ENCODE measurements around the gene CSRNP3.

CSRNP3 gene

GRCh38 chr2:165568361-165568760 is 98.9 kb downstream of the CSRNP3 start:
- Histone ChIP-seq H3K27me3 (ENCODE audit: insufficient read depth, low read length) (no peaks in the 10 kb centered on the region), H2AFZ (ENCODE audit: low read length) (no peak overlapping the region), H3K4me1 (ENCODE audit: insufficient read depth, low read length, severe bottlenecking) (peaks cover 13% of the 10 kb centered on the region), H4K20me1 (ENCODE audit: insufficient read depth, low read length) (no peaks in the 10 kb centered on the region), H3K4me2 (ENCODE audit: low read length) (no peak overlapping the region), H3K9me3 (ENCODE audit: low read length) (no peaks in the 10 kb centered on the region), H3K4me3 (ENCODE audit: low read depth, low read length, poor library complexity, severe bottlenecking) (no peak overlapping the region), H3F3A (ENCODE audit: insufficient read depth, low read length) (no peaks in the 10 kb centered on the region), H3K9me2 (ENCODE audit: low read depth, low read length) (no peaks in the 10 kb centered on the region), H3K9ac (ENCODE audit: low read length) (no peak overlapping the region), H3K27ac (ENCODE audit: low read depth, low read length, poor library complexity, severe bottlenecking) (no peak overlapping the region), H3K36me3 (ENCODE audit: insufficient read depth, low read length) (no peaks in the 10 kb centered on the region), H3K79me2 (ENCODE audit: insufficient read depth, low read length) (no peaks in the 10 kb centered on the region)
- TF ChIP-seq, protein P1, sequence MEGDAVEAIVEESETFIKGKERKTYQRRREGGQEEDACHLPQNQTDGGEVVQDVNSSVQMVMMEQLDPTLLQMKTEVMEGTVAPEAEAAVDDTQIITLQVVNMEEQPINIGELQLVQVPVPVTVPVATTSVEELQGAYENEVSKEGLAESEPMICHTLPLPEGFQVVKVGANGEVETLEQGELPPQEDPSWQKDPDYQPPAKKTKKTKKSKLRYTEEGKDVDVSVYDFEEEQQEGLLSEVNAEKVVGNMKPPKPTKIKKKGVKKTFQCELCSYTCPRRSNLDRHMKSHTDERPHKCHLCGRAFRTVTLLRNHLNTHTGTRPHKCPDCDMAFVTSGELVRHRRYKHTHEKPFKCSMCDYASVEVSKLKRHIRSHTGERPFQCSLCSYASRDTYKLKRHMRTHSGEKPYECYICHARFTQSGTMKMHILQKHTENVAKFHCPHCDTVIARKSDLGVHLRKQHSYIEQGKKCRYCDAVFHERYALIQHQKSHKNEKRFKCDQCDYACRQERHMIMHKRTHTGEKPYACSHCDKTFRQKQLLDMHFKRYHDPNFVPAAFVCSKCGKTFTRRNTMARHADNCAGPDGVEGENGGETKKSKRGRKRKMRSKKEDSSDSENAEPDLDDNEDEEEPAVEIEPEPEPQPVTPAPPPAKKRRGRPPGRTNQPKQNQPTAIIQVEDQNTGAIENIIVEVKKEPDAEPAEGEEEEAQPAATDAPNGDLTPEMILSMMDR (IDR thresholded peaks at IDR 0.05; ENCODE audit: low read length), result no peak
- TF ChIP-seq EZH2 (IDR thresholded peaks at IDR 0.05; ENCODE audit: borderline replicate concordance, low read length), result no peak

DNA sequence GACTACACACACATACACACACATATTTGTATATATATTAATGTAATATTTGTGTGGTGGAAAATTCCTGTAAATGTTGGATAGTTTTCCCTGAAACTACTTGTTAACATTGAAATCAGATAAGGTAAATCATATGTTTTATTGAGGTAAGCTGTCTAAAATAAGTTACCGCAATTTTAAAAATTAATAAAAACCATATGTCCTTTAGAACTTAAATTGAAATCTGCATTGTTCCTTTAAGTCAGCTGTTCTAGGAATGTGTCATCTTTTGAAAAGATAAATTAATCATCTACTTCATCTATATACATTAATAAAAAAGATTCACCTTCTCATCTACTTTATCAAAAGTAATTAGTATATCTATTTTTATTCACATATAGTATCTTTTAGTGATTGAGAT is 102.0 kb downstream of the CSRNP3 start:
- H3K79me2 ChIP-seq (ENCODE audit: insufficient read depth, low read length), result 0 out of 2 replicates have a peak, but pooled peaks cover 6% of the 10 kb centered on the region
- no peaks in the 10 kb centered on the region for H4K20me1 ChIP-seq (ENCODE audit: insufficient read depth, low read length)
- no peak overlapping the region for H3K4me3 ChIP-seq (ENCODE audit: low read depth, low read length, poor library complexity, severe bottlenecking)
- H2AFZ ChIP-seq (ENCODE audit: low read length), result no peak overlapping the region
- H3F3A ChIP-seq (ENCODE audit: insufficient read depth, low read length), result no peaks in the 10 kb centered on the region
- peaks cover 22% of the 10 kb centered on the region for H3K4me1 ChIP-seq (ENCODE audit: insufficient read depth, low read length, severe bottlenecking)
- no peak overlapping the region for H3K4me2 ChIP-seq (ENCODE audit: low read length)
- H3K9ac ChIP-seq (ENCODE audit: low read length), result no peak overlapping the region
- H3K9me2 ChIP-seq (ENCODE audit: low read depth, low read length), result no peaks in the 10 kb centered on the region
- no peaks in the 10 kb centered on the region for H3K36me3 ChIP-seq (ENCODE audit: insufficient read depth, low read length)
- no peaks in the 10 kb centered on the region for H3K27me3 ChIP-seq (ENCODE audit: insufficient read depth, low read length)
- TF ChIP-seq, protein P1 (IDR thresholded peaks at IDR 0.05; ENCODE audit: low read length), result no peak
- TF ChIP-seq EZH2 (IDR thresholded peaks at IDR 0.05; ENCODE audit: borderline replicate concordance, low read length), result no peak
- no peaks in the 10 kb centered on the region for H3K9me3 ChIP-seq (ENCODE audit: low read length)
- H3K27ac ChIP-seq (ENCODE audit: low read depth, low read length, poor library complexity, severe bottlenecking), result no peak overlapping the region

DNA sequence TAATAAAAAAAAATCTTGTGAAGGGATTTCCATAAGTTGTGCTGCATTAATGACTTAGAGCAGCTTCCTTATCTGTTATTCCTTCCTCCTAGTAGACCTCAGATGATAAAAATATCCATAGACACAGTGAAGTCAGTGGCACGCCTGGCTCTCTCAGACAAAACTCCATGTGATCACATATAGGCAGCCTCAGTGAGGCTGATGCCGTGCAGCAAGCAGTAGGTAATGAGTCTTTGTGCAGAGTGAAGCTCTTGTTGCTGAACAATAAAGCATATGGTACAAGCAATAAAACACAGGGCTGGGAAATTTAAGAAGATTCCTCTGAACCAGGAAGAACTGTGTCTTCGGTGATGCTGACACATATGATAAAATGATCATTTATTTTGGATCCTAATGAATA is 102.7 kb downstream of the CSRNP3 start:
- Histone ChIP-seq H3K9me2 (ENCODE audit: low read depth, low read length) (no peaks in the 10 kb centered on the region), H3K79me2 (ENCODE audit: insufficient read depth, low read length) (0 out of 2 replicates have a peak, but pooled peaks cover 8% of the 10 kb centered on the region), H3K9me3 (ENCODE audit: low read length) (no peaks in the 10 kb centered on the region), H3K36me3 (ENCODE audit: insufficient read depth, low read length) (no peaks in the 10 kb centered on the region), H4K20me1 (ENCODE audit: insufficient read depth, low read length) (no peaks in the 10 kb centered on the region), H3K4me2 (ENCODE audit: low read length) (peak overlapping the region; percentile 31), H2AFZ (ENCODE audit: low read length) (0 out of 2 replicates have a peak overlapping the region, but pooled peaks have one; percentile 23), H3K27me3 (ENCODE audit: insufficient read depth, low read length) (no peaks in the 10 kb centered on the region), H3K4me1 (ENCODE audit: insufficient read depth, low read length, severe bottlenecking) (peaks cover 26% of the 10 kb centered on the region), H3K9ac (ENCODE audit: low read length) (peak overlapping the region; percentile 1; the same call in 1 of the 2 replicates), H3F3A (ENCODE audit: insufficient read depth, low read length) (no peaks in the 10 kb centered on the region), H3K27ac (ENCODE audit: low read depth, low read length, poor library complexity, severe bottlenecking) (peak overlapping the region; percentile 57), H3K4me3 (ENCODE audit: low read depth, low read length, poor library complexity, severe bottlenecking) (peak overlapping the region; percentile 53)
- TF ChIP-seq EZH2 (IDR thresholded peaks at IDR 0.05; ENCODE audit: borderline replicate concordance, low read length), result no peak
- TF ChIP-seq, protein P1 (IDR thresholded peaks at IDR 0.05; ENCODE audit: low read length), result no peak

Data from OCI-LY1 (cell line).